Esophagus squamous epithelium (tissue), 4 donors: Measurements from ENCODE around the gene TIMP2.

Experiments used
- CTCF ChIP-seq, 6 experiments: fragments of 450-650 bp in 4 of 6; fragments of 200-600 bp in 2 of 6; sonication (generic) in 2 of 6; IDR thresholded peaks; one replicate each; pipeline ENCODE4 v1.5.1; 2016 to 2019; ENCODE audit warnings: antibody characterized with exemption in 6 of 6, mild to moderate bottlenecking in 4 of 6, moderate library complexity in 4 of 6
- POLR2A ChIP-seq, 4 donors: fragments of 450-650 bp; IDR thresholded peaks; one replicate each; pipeline ENCODE4 v1.6.1; 2017; ENCODE audit warnings: antibody characterized with exemption in 4 of 4, mild to moderate bottlenecking in 4 of 4, moderate library complexity in 3 of 4

- TF ChIP-seq CTCF (IDR thresholded peaks at IDR 0.05) (no peak), POLR2A (IDR thresholded peaks at IDR 0.05) (no peak)
Observed at GRCh38 chr17:78896091-78896833, 28.9 kb downstream of the TIMP2 start.
